Nephron progenitor cell (in vitro differentiated cells): ENCODE data around the gene CCDC146.

ENCODE experiments used
- DNase-seq: peaks from one replicate; pipeline ENCODE4 v3.0.0; 2021
- H3K27ac Mint-ChIP-seq: 2 replicates; pipeline ENCODE4 v1.8.0; 2021; ENCODE audit warnings: mild to moderate bottlenecking, moderate library complexity, mixed read lengths
- H3K27me3 Mint-ChIP-seq: 2 replicates; pipeline ENCODE4 v1.8.0; 2021; ENCODE audit warnings: mild to moderate bottlenecking, low read depth, mixed read lengths; ENCODE audit not compliant: poor library complexity
- H3K36me3 Mint-ChIP-seq: 2 replicates; pipeline ENCODE4 v1.8.0; 2021; ENCODE audit warnings: low read depth, mixed read lengths
- H3K4me1 Mint-ChIP-seq: 2 replicates; pipeline ENCODE4 v1.8.0; 2021; ENCODE audit warnings: mixed read lengths
- H3K4me3 Mint-ChIP-seq: 2 replicates; pipeline ENCODE4 v1.8.0; 2021; ENCODE audit warnings: mild to moderate bottlenecking, moderate library complexity, mixed read lengths
- H3K9me3 Mint-ChIP-seq: 2 replicates; pipeline ENCODE4 v1.8.0; 2021; ENCODE audit warnings: mild to moderate bottlenecking, moderate library complexity, mixed read lengths
- TF ChIP-seq, protein P1 (sequence below): fragments of 200-600 bp; sonication (generic); IDR thresholded peaks from 2 replicates; pipeline ENCODE4 v1.5.0; 2021; ENCODE audit warnings: antibody characterized with exemption

CCDC146 gene

GRCh38 chr7:77239471-77239870 lies 117.1 kb downstream of the CCDC146 start:
- Mint-ChIP-seq H3K9me3 (no peaks in the 10 kb centered on the region), H3K4me1 (no peaks in the 10 kb centered on the region), H3K4me3 (no peak overlapping the region), H3K27me3 (peaks cover 6% of the 10 kb centered on the region), H3K36me3 (peaks cover 5% of the 10 kb centered on the region), H3K27ac (peak overlapping the region; percentile 16)
- TF ChIP-seq, protein P1, sequence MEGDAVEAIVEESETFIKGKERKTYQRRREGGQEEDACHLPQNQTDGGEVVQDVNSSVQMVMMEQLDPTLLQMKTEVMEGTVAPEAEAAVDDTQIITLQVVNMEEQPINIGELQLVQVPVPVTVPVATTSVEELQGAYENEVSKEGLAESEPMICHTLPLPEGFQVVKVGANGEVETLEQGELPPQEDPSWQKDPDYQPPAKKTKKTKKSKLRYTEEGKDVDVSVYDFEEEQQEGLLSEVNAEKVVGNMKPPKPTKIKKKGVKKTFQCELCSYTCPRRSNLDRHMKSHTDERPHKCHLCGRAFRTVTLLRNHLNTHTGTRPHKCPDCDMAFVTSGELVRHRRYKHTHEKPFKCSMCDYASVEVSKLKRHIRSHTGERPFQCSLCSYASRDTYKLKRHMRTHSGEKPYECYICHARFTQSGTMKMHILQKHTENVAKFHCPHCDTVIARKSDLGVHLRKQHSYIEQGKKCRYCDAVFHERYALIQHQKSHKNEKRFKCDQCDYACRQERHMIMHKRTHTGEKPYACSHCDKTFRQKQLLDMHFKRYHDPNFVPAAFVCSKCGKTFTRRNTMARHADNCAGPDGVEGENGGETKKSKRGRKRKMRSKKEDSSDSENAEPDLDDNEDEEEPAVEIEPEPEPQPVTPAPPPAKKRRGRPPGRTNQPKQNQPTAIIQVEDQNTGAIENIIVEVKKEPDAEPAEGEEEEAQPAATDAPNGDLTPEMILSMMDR = no peak
- no peak for DNase-seq

- peaks cover 12% of the 10 kb centered on the region for H3K4me1 Mint-ChIP-seq
These were observed 119.7 kb downstream of the CCDC146 start for GRCh38 chr7:77242068-77242467.

GRCh38 chr7:77242554-77242953 lies 120.1 kb downstream of the CCDC146 start:
- H3K36me3 Mint-ChIP-seq = peaks cover 5% of the 10 kb centered on the region
- no peak overlapping the region for H3K27ac Mint-ChIP-seq
- no peaks in the 10 kb centered on the region for H3K9me3 Mint-ChIP-seq
- peaks cover 12% of the 10 kb centered on the region for H3K4me1 Mint-ChIP-seq
- H3K27me3 Mint-ChIP-seq = peaks cover 6% of the 10 kb centered on the region
- H3K4me3 Mint-ChIP-seq = no peak overlapping the region
- DNase-seq = no peak
- TF ChIP-seq, protein P1 = no peak

More at GRCh38 chr7:77242068-77242467, 119.7 kb downstream of the CCDC146 start:
- peaks cover 6% of the 10 kb centered on the region for H3K27me3 Mint-ChIP-seq
- peaks cover 5% of the 10 kb centered on the region for H3K36me3 Mint-ChIP-seq
- no peak for DNase-seq
- no peak overlapping the region for H3K27ac Mint-ChIP-seq
- H3K4me3 Mint-ChIP-seq = no peak overlapping the region
- H3K9me3 Mint-ChIP-seq = no peaks in the 10 kb centered on the region
- TF ChIP-seq, protein P1 = no peak

DNA sequence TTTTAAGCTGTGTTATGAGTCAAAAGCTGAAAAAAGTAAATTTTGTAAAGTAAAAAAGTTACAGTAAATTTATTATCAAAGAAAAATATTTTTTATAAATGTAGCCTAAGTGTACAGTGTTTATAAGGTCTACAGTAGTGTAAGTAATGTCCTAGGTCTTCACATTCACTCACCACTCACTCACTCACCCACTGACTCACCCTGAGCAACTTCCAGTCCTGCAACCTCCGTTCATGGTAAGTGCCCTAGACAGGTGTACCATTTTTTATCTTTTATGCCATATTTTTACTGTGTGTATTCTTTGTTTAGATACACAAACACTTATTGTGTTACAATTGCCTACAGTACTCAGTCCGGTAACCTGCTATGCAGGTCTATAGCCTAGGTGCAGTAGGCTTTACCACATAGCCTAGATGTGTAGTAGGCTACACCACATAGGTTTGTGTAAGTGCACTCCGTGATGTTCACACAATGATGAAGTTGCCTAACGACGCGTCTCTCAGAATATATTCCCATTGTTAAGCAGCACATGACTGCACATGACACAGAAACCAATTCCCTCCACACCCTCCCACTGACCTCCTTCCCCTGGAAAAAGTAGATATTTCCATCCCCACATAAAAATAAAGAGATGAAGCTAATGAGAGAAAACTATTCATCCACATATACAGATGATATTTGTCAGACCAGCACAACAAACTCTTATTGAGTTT lies 122.0 kb downstream of the CCDC146 start:
- TF ChIP-seq, protein P1 = no peak
- no peak overlapping the region for H3K4me3 Mint-ChIP-seq
- no peak for DNase-seq
- H3K27ac Mint-ChIP-seq = no peak overlapping the region
- H3K4me1 Mint-ChIP-seq = peaks cover 12% of the 10 kb centered on the region
- H3K27me3 Mint-ChIP-seq = peaks cover 2% of the 10 kb centered on the region
- H3K36me3 Mint-ChIP-seq = peaks cover 5% of the 10 kb centered on the region
- no peaks in the 10 kb centered on the region for H3K9me3 Mint-ChIP-seq

GRCh38 chr7:77245015-77245755 lies 122.8 kb downstream of the CCDC146 start:
- H3K27me3 Mint-ChIP-seq = peaks cover 5% of the 10 kb centered on the region
- peaks cover 5% of the 10 kb centered on the region for H3K36me3 Mint-ChIP-seq
- TF ChIP-seq, protein P1 = no peak
- DNase-seq = no peak
- H3K4me1 Mint-ChIP-seq = peaks cover 12% of the 10 kb centered on the region
- H3K9me3 Mint-ChIP-seq = no peaks in the 10 kb centered on the region
- H3K27ac Mint-ChIP-seq = no peak overlapping the region
- H3K4me3 Mint-ChIP-seq = no peak overlapping the region
